Measurements from ENCODE around the gene STX17. TPM values are rescaled to one million over a fixed set of nuclear protein-coding genes. Genes with fewer than 3 reads are reported as not detected.

Gene STX17
- total RNA-seq, 2 experiments from 2014 or later, result 33.3 to 41.9 TPM

DNA sequence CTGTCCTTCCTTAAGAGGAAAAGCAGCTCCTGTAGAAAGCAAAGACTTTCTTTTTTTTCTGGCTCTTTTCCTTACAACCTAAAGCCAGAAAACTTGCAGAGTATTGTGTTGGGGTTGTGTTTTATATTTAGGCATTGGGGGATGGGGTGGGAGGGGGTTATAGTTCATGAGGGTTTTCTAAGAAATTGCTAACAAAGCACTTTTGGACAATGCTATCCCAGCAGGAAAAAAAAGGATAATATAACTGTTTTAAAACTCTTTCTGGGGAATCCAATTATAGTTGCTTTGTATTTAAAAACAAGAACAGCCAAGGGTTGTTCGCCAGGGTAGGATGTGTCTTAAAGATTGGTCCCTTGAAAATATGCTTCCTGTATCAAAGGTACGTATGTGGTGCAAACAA, 42.5 kb upstream of the STX17 start:
- intact Hi-C loops (cut with micrococcal nuclease), result no loop called here
- no peaks in the 10 kb centered on the region for H3K9me3 Mint-ChIP-seq
- TF ChIP-seq, protein P1, sequence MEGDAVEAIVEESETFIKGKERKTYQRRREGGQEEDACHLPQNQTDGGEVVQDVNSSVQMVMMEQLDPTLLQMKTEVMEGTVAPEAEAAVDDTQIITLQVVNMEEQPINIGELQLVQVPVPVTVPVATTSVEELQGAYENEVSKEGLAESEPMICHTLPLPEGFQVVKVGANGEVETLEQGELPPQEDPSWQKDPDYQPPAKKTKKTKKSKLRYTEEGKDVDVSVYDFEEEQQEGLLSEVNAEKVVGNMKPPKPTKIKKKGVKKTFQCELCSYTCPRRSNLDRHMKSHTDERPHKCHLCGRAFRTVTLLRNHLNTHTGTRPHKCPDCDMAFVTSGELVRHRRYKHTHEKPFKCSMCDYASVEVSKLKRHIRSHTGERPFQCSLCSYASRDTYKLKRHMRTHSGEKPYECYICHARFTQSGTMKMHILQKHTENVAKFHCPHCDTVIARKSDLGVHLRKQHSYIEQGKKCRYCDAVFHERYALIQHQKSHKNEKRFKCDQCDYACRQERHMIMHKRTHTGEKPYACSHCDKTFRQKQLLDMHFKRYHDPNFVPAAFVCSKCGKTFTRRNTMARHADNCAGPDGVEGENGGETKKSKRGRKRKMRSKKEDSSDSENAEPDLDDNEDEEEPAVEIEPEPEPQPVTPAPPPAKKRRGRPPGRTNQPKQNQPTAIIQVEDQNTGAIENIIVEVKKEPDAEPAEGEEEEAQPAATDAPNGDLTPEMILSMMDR (IDR thresholded peaks at IDR 0.05), result no peak

DNA sequence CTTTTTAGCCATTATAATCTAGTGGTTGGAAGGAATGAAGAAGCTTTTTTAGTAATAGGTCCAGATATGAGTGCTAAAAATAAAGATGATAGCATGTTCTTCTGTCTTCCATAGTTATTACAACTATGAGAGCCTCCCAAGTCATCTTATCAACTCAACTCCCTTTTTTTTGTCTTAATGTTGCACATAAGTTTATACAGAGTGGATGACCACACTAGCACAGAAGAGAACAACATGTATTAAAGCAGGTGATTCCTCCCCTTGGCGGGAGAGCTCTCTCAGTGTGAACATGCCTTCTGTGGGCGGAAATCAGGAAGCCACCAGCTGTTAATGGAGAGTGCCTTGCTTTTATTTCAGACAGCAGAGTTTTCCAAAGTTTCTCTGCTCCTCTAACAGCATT, 40.1 kb upstream of the STX17 start:
- DNase-seq (no peak), ATAC-seq (no peak)
- Mint-ChIP-seq H3K27ac (no peak overlapping the region), H3K4me1 (ENCODE audit: low read depth) (peaks cover 15% of the 10 kb centered on the region), H3K9me3 (no peaks in the 10 kb centered on the region), H3K4me3 (no peak overlapping the region), H3K36me3 (ENCODE audit: low read depth) (peaks cover 41% of the 10 kb centered on the region), H3K27me3 (no peaks in the 10 kb centered on the region)
- ChIA-PET CTCF (interaction anchor here (1.1 to 1.7 kb wide), 2 partner anchors 9 to 42 kb away, joined by 3 to 5 read pairs; no protein-coding TSS in a partner anchor), POLR2A (interaction anchor here (0.7 kb wide), 1 partner anchor 22 kb away, joined by 3 read pairs; no protein-coding TSS in a partner anchor)
- TF ChIP-seq, protein P1 (IDR thresholded peaks at IDR 0.05), result no peak
- intact Hi-C loops (cut with micrococcal nuclease), result no loop called here

More for the DNA sequence above, 42.5 kb upstream of the STX17 start:
- Mint-ChIP-seq H3K4me3 (no peak overlapping the region), H3K4me1 (ENCODE audit: low read depth) (peaks cover 14% of the 10 kb centered on the region), H3K27me3 (no peaks in the 10 kb centered on the region), H3K27ac (no peak overlapping the region), H3K36me3 (ENCODE audit: low read depth) (peaks cover 64% of the 10 kb centered on the region)
- ChIA-PET POLR2A (interaction anchor here (1.1 to 2.0 kb wide), 3 partner anchors 11 to 39 kb away, joined by 3 to 5 read pairs (median 4); no protein-coding TSS in a partner anchor), CTCF (interaction anchor here (1.9 kb wide), 1 partner anchor 19 kb away, joined by 7 read pairs; no protein-coding TSS in a partner anchor)
- ATAC-seq (no peak), DNase-seq (no peak)

DNA sequence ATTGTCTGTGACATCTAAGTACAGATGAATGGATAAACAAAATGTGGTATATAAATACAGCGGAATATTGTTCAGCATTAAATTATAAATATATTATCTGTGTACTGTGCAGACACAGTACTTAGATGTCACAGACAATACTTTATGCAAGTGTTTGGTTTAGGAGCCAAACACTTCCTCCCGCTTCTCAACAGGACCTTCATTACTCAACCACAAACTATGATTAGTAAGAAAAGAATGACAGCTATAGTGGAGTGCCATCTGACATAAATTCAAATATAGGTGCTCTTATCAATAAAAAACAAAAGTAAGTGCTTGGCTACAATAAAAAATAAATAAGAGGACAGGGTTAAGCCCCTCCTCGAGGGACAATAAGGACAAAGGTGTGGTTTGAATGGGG, 38.9 kb upstream of the STX17 start:
- CTCF ChIA-PET, result no interaction called here
- H3K9me3 Mint-ChIP-seq, result no peaks in the 10 kb centered on the region

DNA sequence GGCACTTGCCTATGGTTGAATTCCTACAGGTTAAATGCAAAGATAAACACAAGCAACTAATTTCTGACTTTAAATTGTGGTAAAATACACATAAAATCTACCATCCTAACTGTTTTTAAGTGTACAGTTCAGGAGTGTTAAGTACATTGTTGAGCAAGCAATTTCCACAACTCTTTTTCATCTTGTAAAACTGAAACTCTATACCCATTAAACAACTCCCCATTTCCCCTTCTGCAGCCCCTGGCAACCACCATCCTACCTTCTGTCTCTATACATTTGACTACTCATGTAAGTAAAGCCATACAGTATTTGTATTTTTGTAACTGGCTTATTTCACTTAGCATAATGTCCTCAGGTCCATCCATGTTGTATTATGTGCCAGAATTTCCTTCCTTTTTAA, 38.5 kb upstream of the STX17 start:
- no peak for DNase-seq
- TF ChIP-seq, protein P1 (IDR thresholded peaks at IDR 0.05), result no peak
- peak; percentile 56 for ATAC-seq
- ChIA-PET POLR2A (no interaction called here), CTCF (no interaction called here)
- intact Hi-C loops (cut with micrococcal nuclease), result no loop called here
- no peaks in the 10 kb centered on the region for H3K9me3 Mint-ChIP-seq
- H3K4me1 Mint-ChIP-seq (ENCODE audit: low read depth), result peaks cover 15% of the 10 kb centered on the region
- peaks cover 27% of the 10 kb centered on the region for H3K36me3 Mint-ChIP-seq (ENCODE audit: low read depth)
- peak overlapping the region; percentile 70 for H3K27ac Mint-ChIP-seq
- H3K4me3 Mint-ChIP-seq, result no peak overlapping the region
- no peaks in the 10 kb centered on the region for H3K27me3 Mint-ChIP-seq

More for the DNA sequence above, 38.9 kb upstream of the STX17 start:
- peaks cover 30% of the 10 kb centered on the region for H3K36me3 Mint-ChIP-seq (ENCODE audit: low read depth)
- no peaks in the 10 kb centered on the region for H3K27me3 Mint-ChIP-seq
- TF ChIP-seq, protein P1 (IDR thresholded peaks at IDR 0.05), result no peak
- intact Hi-C loops (cut with micrococcal nuclease), result no loop called here
- H3K4me1 Mint-ChIP-seq (ENCODE audit: low read depth), result peaks cover 15% of the 10 kb centered on the region
- H3K4me3 Mint-ChIP-seq, result no peak overlapping the region
- H3K27ac Mint-ChIP-seq, result peak overlapping the region; percentile 70
- ATAC-seq (peak; percentile 22), DNase-seq (no peak)
- POLR2A ChIA-PET, result no interaction called here

DNA sequence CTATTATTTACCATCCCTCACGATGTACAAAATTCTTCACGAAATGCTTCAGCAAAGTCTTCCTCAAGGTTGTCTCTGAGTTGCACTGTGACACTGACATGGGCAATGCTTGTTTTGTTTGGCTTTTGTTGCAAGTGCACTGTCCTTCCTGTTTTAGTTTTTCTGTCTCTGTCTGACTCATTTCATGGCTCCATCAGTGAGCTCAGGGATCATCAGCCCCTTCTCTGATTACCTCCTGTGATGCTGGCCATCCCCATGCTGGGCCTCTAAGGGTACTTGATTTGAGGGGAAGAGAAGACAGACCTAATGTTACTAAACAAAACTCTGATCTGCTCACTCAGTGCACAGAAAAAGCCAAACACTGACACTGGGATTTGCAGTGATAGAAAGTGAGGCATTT, 37.6 kb upstream of the STX17 start:
- no peak for DNase-seq
- TF ChIP-seq, protein P1 (IDR thresholded peaks at IDR 0.05), result no peak
- Mint-ChIP-seq H3K4me3 (no peak overlapping the region), H3K36me3 (ENCODE audit: low read depth) (peaks cover 18% of the 10 kb centered on the region), H3K27me3 (no peaks in the 10 kb centered on the region), H3K9me3 (no peaks in the 10 kb centered on the region), H3K27ac (no peak overlapping the region), H3K4me1 (ENCODE audit: low read depth) (peaks cover 19% of the 10 kb centered on the region)
- POLR2A ChIA-PET, result interaction anchor here (1.0 kb wide), 1 partner anchor 12 kb away, joined by 4 read pairs; no protein-coding TSS in a partner anchor
- CTCF ChIA-PET, result interaction anchor here (0.7 to 2.5 kb wide), 2 partner anchors 12 to 1332 kb away, joined by 3 to 13 read pairs; no protein-coding TSS in a partner anchor
- ATAC-seq, result peak; percentile 43
- intact Hi-C loops (cut with micrococcal nuclease), result no loop called here
